ENCODE data around the gene MIEF2. TPM values are rescaled to one million over a fixed set of nuclear protein-coding genes. Genes with fewer than 3 reads are reported as not detected.

Gene MIEF2
- polyA plus RNA-seq, 1 experiment = 12.0 TPM

DNA sequence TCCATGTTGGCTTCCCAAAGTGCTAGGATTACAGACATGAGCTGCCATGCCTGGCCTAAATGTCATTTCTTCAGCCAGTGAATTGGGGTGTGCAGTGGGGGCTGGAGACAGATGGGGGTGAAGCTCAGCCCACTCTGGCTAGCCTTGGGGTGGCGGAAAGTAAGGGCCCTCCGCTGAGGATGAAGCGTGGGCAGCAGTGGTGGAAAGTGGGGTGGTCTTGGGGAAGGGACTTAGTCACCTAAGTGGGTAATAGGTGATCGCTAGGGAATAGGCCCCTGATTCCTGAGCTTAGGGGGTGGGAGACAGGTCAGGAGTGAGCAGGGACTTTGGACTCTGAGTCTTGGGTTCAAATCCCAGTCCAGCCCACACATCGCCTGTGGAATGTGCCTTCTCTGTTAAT is 32.8 kb upstream of the MIEF2 start:
- DNase-seq (ENCODE audit: low read depth) = no peak
- no peak for TF ChIP-seq CTCF (IDR thresholded peaks at IDR 0.05; ENCODE audit: insufficient read depth, low read depth, low read length)
- H3K36me3 ChIP-seq (ENCODE audit: control insufficient read depth, insufficient read depth, low read length) = peaks cover under 1% of the 10 kb centered on the region; the same call in 1 of the 2 replicates
- ChIA-PET POLR2A (no interaction called here), CTCF (no interaction called here)
- H3K4me3 ChIP-seq (ENCODE audit: low read depth, low read length) = no peak overlapping the region
- no peaks in the 10 kb centered on the region for H3K27me3 ChIP-seq (ENCODE audit: control insufficient read depth, insufficient read depth, low read length)

DNA sequence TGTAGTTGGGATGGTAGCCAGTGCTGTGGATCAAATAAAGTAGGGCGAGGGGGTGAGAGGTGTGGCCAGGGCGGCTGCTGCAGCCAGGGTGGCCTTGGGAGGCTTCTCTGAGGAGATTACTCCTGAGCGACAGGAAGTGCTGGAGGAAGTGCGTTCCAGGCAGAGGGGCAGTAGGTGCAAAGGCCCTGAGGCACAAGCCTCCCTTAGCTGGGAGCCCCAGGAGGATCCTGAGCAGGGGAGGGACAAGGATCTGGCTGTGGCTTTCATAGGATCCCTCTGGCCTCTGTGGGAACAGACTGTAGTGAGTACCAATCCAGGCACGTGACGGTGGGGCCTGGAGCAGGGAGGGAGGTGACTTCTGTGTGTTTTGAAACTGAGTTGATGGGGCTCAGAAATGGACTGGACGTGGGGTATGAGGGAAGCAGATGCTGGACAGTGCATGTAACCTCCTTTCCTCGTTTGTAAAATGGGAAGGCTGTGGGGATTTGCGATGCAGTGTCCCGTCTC is 32.2 kb upstream of the MIEF2 start:
- ChIA-PET POLR2A (no interaction called here), CTCF (interaction anchor here (1.9 kb wide), 1 partner anchor 10 kb away, joined by 6 read pairs; no protein-coding TSS in a partner anchor)
- H3K27me3 ChIP-seq (ENCODE audit: control insufficient read depth, insufficient read depth, low read length) = no peaks in the 10 kb centered on the region
- DNase-seq (ENCODE audit: low read depth) = no peak
- H3K4me3 ChIP-seq (ENCODE audit: low read depth, low read length) = no peak overlapping the region
- TF ChIP-seq CTCF (IDR thresholded peaks at IDR 0.05; ENCODE audit: insufficient read depth, low read depth, low read length) = no peak
- peaks cover 1% of the 10 kb centered on the region; the same call in 1 of the 2 replicates for H3K36me3 ChIP-seq (ENCODE audit: control insufficient read depth, insufficient read depth, low read length)

GRCh38 chr17:18229254-18229653 is 31.2 kb upstream of the MIEF2 start:
- no peak for DNase-seq (ENCODE audit: low read depth)
- no peaks in the 10 kb centered on the region for H3K27me3 ChIP-seq (ENCODE audit: control insufficient read depth, insufficient read depth, low read length)
- H3K36me3 ChIP-seq (ENCODE audit: control insufficient read depth, insufficient read depth, low read length) = peaks cover 6% of the 10 kb centered on the region
- TF ChIP-seq CTCF (IDR thresholded peaks at IDR 0.05; ENCODE audit: insufficient read depth, low read depth, low read length) = no peak
- POLR2A ChIA-PET = no interaction called here
- CTCF ChIA-PET = interaction anchor here (1.3 to 1.9 kb wide), 3 partner anchors 11 to 117 kb away, joined by 3 to 6 read pairs (median 4); no protein-coding TSS in a partner anchor
- H3K4me3 ChIP-seq (ENCODE audit: low read depth, low read length) = no peak overlapping the region

- no peaks in the 10 kb centered on the region for H3K27me3 ChIP-seq (ENCODE audit: control insufficient read depth, insufficient read depth, low read length)
- H3K36me3 ChIP-seq (ENCODE audit: control insufficient read depth, insufficient read depth, low read length) = peaks cover 9% of the 10 kb centered on the region
- no peak for TF ChIP-seq CTCF (IDR thresholded peaks at IDR 0.05; ENCODE audit: insufficient read depth, low read depth, low read length)
- ChIA-PET CTCF (interaction anchor here (1.3 to 1.9 kb wide), 3 partner anchors 12 to 117 kb away, joined by 3 to 6 read pairs (median 4); no protein-coding TSS in a partner anchor), POLR2A (no interaction called here)
- no peak overlapping the region for H3K4me3 ChIP-seq (ENCODE audit: low read depth, low read length)
- no peak for DNase-seq (ENCODE audit: low read depth)
Observed at GRCh38 chr17:18229771-18230170, 30.7 kb upstream of the MIEF2 start.

DNA sequence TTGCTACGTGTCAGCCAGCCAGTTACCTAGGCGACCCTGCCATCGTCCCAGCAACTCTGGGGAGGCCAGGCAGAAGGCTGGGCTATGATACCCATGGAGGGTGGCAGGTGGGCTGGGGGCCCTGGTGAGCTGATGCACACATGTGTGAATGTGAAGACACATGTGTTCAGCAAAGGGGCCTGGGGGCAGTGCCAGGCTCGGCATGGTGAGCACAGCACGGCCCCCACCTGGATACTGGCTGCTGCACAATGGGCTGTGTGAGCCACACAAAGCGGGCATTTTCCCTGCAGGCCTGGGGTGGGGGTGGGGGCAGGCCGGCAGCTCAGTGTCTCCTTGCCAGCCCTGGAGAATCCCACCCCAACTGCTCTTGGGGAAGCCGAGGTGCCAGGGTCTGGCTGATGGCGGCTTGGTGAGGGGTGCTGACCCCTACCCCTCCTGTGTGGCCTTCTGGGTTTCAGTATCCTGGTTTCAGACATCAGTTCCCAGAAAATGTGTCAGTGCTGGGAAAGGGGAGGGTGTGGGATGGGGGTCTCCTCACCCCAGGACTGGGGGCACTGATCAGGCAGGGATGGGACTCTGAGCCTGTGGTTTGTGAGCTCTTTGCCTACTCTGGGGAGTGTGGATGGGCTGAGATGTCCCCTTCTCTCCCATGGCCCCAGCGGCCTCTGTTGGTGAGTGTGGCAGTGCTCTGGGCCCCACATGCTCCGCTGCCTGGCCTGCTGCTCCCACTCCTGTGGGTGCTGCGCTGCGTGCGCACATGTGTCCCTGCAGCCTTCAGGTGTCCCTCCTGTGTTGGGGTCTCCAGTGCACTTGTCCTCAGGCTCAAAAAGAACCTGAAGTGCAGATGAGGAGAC is 29.9 kb upstream of the MIEF2 start:
- H3K4me3 ChIP-seq (ENCODE audit: low read depth, low read length) = no peak overlapping the region
- no peak for DNase-seq (ENCODE audit: low read depth)
- peaks cover 13% of the 10 kb centered on the region for H3K36me3 ChIP-seq (ENCODE audit: control insufficient read depth, insufficient read depth, low read length)
- ChIA-PET CTCF (interaction anchor here (1.3 to 4.3 kb wide), 4 partner anchors 13 to 116 kb away, joined by 3 to 20 read pairs (median 5); no protein-coding TSS in a partner anchor), POLR2A (no interaction called here)
- H3K27me3 ChIP-seq (ENCODE audit: control insufficient read depth, insufficient read depth, low read length) = no peaks in the 10 kb centered on the region
- TF ChIP-seq CTCF (IDR thresholded peaks at IDR 0.05; ENCODE audit: insufficient read depth, low read depth, low read length) = no peak

Data from BJ (cell line).